HepG2 (cell line): Measurements from ENCODE around the gene ADAMTS17. TPM values are rescaled to one million over a fixed set of nuclear protein-coding genes. Genes with fewer than 3 reads are reported as not detected.

Experiments
- ATAC-seq: fragments of 200-7000 bp; cut with Tn5 transposase; 3 replicates; pipeline ENCODE4 v1.9.1; 2020; ENCODE audit warnings: mild to moderate bottlenecking, moderate library complexity
- BruUV-seq: library from RNA; stranded (reverse); fragments of 400-500 nt; replicated peaks from 2 replicates; lab custom pipeline; 2021; lab: Mats Ljungman, UMichigan
- CTCF ChIA-PET: fragments of 300-600 bp; formaldehyde crosslinking; extraction: SDS; loops from one replicate; lab custom pipeline; 2021; ENCODE audit warnings: low total read pairs, inconsistent platforms, low intra/inter-chr PET ratio; lab: Yijun Ruan, JAX
- POLR2A ChIA-PET: fragments of 350-600 bp; sonication (Branson Sonifier 250); formaldehyde crosslinking; loops from one replicate; lab custom pipeline; 2020; ENCODE audit warnings: antibody characterized with exemption, inconsistent platforms; lab: Yijun Ruan, JAX
- DNase-seq: peaks from one replicate; pipeline ENCODE4 v3.0.0-alpha.2; 2015; ENCODE audit warnings: low spot score
- FAIRE-seq: peaks from 3 replicates; lab custom pipeline; 2011; peaks lifted over from hg19 to GRCh38; lab: Jason Lieb, UNC
- H2AFZ ChIP-seq: one replicate; pipeline ENCODE4 v1.6.1; 2011; ENCODE audit warnings: low read length, inconsistent platforms
- H3K27ac ChIP-seq: fragments of 300-600 bp; 3 replicates; pipeline ENCODE4 v1.8.0; 2011; ENCODE audit warnings: mixed run types, mild to moderate bottlenecking, mixed read lengths, low read length, inconsistent platforms; ENCODE audit not compliant: insufficient read depth; ENCODE audit errors: extremely low read length
- H3K27me3 ChIP-seq, 2 experiments: fragments of 200-600 bp in 1 of 2; 2 replicates in 1 of 2; 3 replicates in 1 of 2; pipeline versions ENCODE4 v1.6.0 to v1.8.0; 2011; ENCODE audit warnings: low read length in 2 of 2, mild to moderate bottlenecking in 2 of 2, moderate library complexity in 2 of 2, inconsistent platforms in 1 of 2; ENCODE audit not compliant: insufficient read depth in 2 of 2, control insufficient read depth in 1 of 2
- H3K36me3 ChIP-seq, 2 experiments: fragments of 200-600 bp in 1 of 2; replicated peaks in 1 of 2; 2 replicates in 1 of 2; 3 replicates in 1 of 2; pipeline versions ENCODE4 v1.5.1 to v1.8.0; 2011; ENCODE audit warnings: low read length in 2 of 2, inconsistent platforms in 1 of 2; ENCODE audit not compliant: insufficient read depth in 2 of 2, control insufficient read depth in 1 of 2
- H3K4me1 ChIP-seq: 2 replicates; pipeline ENCODE4 v1.5.1; 2012; ENCODE audit warnings: low read length, inconsistent platforms; ENCODE audit not compliant: insufficient read depth
- H3K4me2 ChIP-seq: 2 replicates; pipeline ENCODE4 v1.6.0; 2011; ENCODE audit warnings: low read depth, low read length, inconsistent platforms
- H3K4me3 ChIP-seq, 3 experiments: fragments of 200-600 bp in 1 of 3; sonication (generic), shearing (Covaris generic) in 1 of 3; replicated peaks in 1 of 3; 2 replicates each; pipeline ENCODE4 v1.5.1; 2011 to 2016; ENCODE audit warnings: low read length in 3 of 3, inconsistent platforms in 2 of 3, low read depth in 2 of 3, mild to moderate bottlenecking in 2 of 3, control low read depth in 1 of 3, mixed read lengths in 1 of 3; ENCODE audit not compliant: insufficient read depth in 1 of 3
- H3K79me2 ChIP-seq: one replicate; pipeline ENCODE4 v1.6.1; 2011; ENCODE audit warnings: low read length, inconsistent platforms; ENCODE audit not compliant: insufficient read depth
- H3K9ac ChIP-seq: 2 replicates; pipeline ENCODE4 v1.6.0; 2011; ENCODE audit warnings: mild to moderate bottlenecking, low read depth, low read length, inconsistent platforms; ENCODE audit not compliant: insufficient read depth
- H3K9me3 ChIP-seq: 2 replicates; pipeline ENCODE4 v1.5.1; 2012; ENCODE audit warnings: mild to moderate bottlenecking, low read length
- H4K20me1 ChIP-seq: 2 replicates; pipeline ENCODE4 v1.6.0; 2011; ENCODE audit warnings: inconsistent platforms, mild to moderate bottlenecking, low read length, moderate library complexity; ENCODE audit not compliant: insufficient read depth
- CC2D1A ChIP-seq: sonication (generic); formaldehyde crosslinking; IDR thresholded peaks from 2 replicates; pipeline ENCODE4 v1.8.1; 2023; ENCODE audit warnings: mild to moderate bottlenecking, missing genetic modification reagents
- HOMEZ ChIP-seq: IDR thresholded peaks from 2 replicates; pipeline ENCODE4 v1.6.1; 2016; ENCODE audit warnings: low read depth
- HOXD1 ChIP-seq: sonication (generic); formaldehyde crosslinking; IDR thresholded peaks from 2 replicates; pipeline ENCODE4 v1.5.0; 2020; ENCODE audit warnings: missing genetic modification reagents
- IRF1 ChIP-seq: sonication (generic); formaldehyde crosslinking; IDR thresholded peaks from 2 replicates; pipeline ENCODE4 v1.4.0; 2020; ENCODE audit warnings: low read depth, mild to moderate bottlenecking, missing genetic modification reagents
- KMT2A ChIP-seq: sonication (generic); formaldehyde crosslinking; IDR thresholded peaks from 2 replicates; pipeline ENCODE4 v1.4.0; 2020; ENCODE audit warnings: missing genetic modification reagents
- PLSCR1 ChIP-seq: sonication (generic); formaldehyde crosslinking; IDR thresholded peaks from 2 replicates; pipeline ENCODE4 v1.5.0; 2020; ENCODE audit warnings: missing genetic modification reagents, mild to moderate bottlenecking, borderline replicate concordance
- RNF2 ChIP-seq: fragments of 450-650 bp; conservative IDR thresholded peaks from 2 replicates; pipeline ENCODE4 v1.6.1; 2016; ENCODE audit warnings: low read depth
- WGBS: methylation state at CpG from one replicate; pipeline ENCODE4 v1.1.6; 2017; ENCODE audit warnings: low lambda C conversion rate; 5-methylcytosine and 5-hydroxymethylcytosine counted together
- in situ Hi-C: cut with HindIII; loops from 2 replicates; pipeline ENCODE4 v1.10.0; 2017; ENCODE audit warnings: low pct_unique_long_range_greater_than_20kb; ENCODE audit not compliant: extremely low pct_ligation_motif_present
- intact Hi-C: fragments of 100-400 bp; cut with micrococcal nuclease; formaldehyde crosslinking; loops from one replicate; pipeline ENCODE4 v1.10.0; 2022; ENCODE audit not compliant: unreplicated experiment
- polyA plus RNA-seq, 8 experiments: library from polyadenylated mRNA; depleted of rRNA in 3 of 8; stranded (reverse) in 7 of 8; unstranded in 1 of 8; fragments of >200 nt; fragmentation: Illumina TruSeq in 4 of 8; extraction: Trizol in 4 of 8; gene quantifications; 2 replicates each; pipeline versions ENCODE4 v1.2.1 to v1.2.3, GENCODE V29; 2011 to 2016; ENCODE audit warnings: low read depth in 4 of 8, missing spikeins in 1 of 8, mixed read lengths in 1 of 8; ENCODE audit not compliant: insufficient read depth in 1 of 8
- total RNA-seq, 5 experiments: library from RNA; depleted of rRNA; stranded (reverse); fragments of >200 nt; fragmentation: Illumina TruSeq; extraction: Trizol; gene quantifications; 2 replicates each; pipeline ENCODE4 v1.2.3, GENCODE V29; 2016; ENCODE audit warnings: low read depth in 1 of 5

ADAMTS17 gene
- total and polyA plus RNA-seq, 2 of the 13 experiments (the other 11 are each of a cell fraction or from before 2014, with no cell fraction given), result 0.02 to 0.04 TPM

GRCh38 chr15:100108346-100108745, 233.4 kb downstream of the ADAMTS17 start:
- ChIA-PET POLR2A (no interaction called here), CTCF (no interaction called here)
- no peak overlapping the region for H2AFZ ChIP-seq
- FAIRE-seq (no peak), ATAC-seq (no peak), DNase-seq (no peak)
- H3K79me2 ChIP-seq, result no peaks in the 10 kb centered on the region
- TF ChIP-seq HOXD1 (no peak), RNF2 (no peak), CC2D1A (CRISPR knock-in tag) (no peak), KMT2A (CRISPR knock-in tag) (no peak), HOMEZ (CRISPR knock-in tag) (no peak), IRF1 (no peak), PLSCR1 (CRISPR knock-in tag) (no peak)
- H3K36me3 ChIP-seq, result no peaks in the 10 kb centered on the region
- no TSS peak for BruUV-seq
- H4K20me1 ChIP-seq, result no peaks in the 10 kb centered on the region
- H3K27ac ChIP-seq, result no peak overlapping the region
- H3K4me2 ChIP-seq, result no peak overlapping the region
- peaks cover 16% of the 10 kb centered on the region; the same call in 1 of the 2 replicates for H3K4me1 ChIP-seq
- WGBS, result 71% methylated on average over 8 of the region's 8 CpGs
- no peaks in the 10 kb centered on the region for H3K9me3 ChIP-seq
- H3K4me3 ChIP-seq, result no peak overlapping the region
- no peak overlapping the region for H3K9ac ChIP-seq
- no peaks in the 10 kb centered on the region; a peak in 2 of 5 replicates for H3K27me3 ChIP-seq
- intact Hi-C loops, result no loop called here
- in situ Hi-C loops, result no loop called here
